Vagina (tissue), 2 donors: ENCODE results near the gene HNRNPUL2. TPM values are rescaled to one million over a fixed set of nuclear protein-coding genes. Genes with fewer than 3 reads are reported as not detected.

Experiments
- DNase-seq, 2 donors: peaks; one replicate each; pipeline ENCODE4 v3.0.0-alpha.2; 2017; ENCODE audit errors: extremely low spot score in 2 of 2
- H3K27ac ChIP-seq: fragments of 200-600 bp; sonication (generic); one replicate; pipeline ENCODE4 v1.5.1; 2019
- H3K27me3 ChIP-seq: fragments of 200-600 bp; sonication (generic); one replicate; pipeline ENCODE4 v1.5.1; 2019
- H3K36me3 ChIP-seq, 2 donors: fragments of 200-600 bp; sonication (generic); one replicate each; pipeline ENCODE4 v1.5.1; 2017 to 2019
- H3K4me1 ChIP-seq: fragments of 200-600 bp; sonication (generic); one replicate; pipeline ENCODE4 v1.5.1; 2019
- H3K4me3 ChIP-seq, 2 donors: fragments of 200-600 bp; sonication (generic); 1 replicate in 1 of 2; 2 replicates in 1 of 2; pipeline ENCODE4 v1.5.1; 2016 to 2019
- H3K9me3 ChIP-seq: fragments of 200-600 bp; sonication (generic); one replicate; pipeline ENCODE4 v1.5.1; 2019
- CTCF ChIP-seq, 3 experiments: fragments of 450-650 bp in 2 of 3; fragments of 200-600 bp in 1 of 3; sonication (generic) in 1 of 3; IDR thresholded peaks; one replicate each; pipeline ENCODE4 v1.5.1; 2017 to 2019; ENCODE audit warnings: antibody characterized with exemption in 3 of 3, mild to moderate bottlenecking in 2 of 3, moderate library complexity in 2 of 3
- POLR2A ChIP-seq, 2 donors: fragments of 450-650 bp; IDR thresholded peaks; one replicate each; pipeline ENCODE4 v1.6.1; 2017; ENCODE audit warnings: antibody characterized with exemption in 2 of 2, mild to moderate bottlenecking in 2 of 2, moderate library complexity in 2 of 2
- POLR2AphosphoS5 ChIP-seq, 2 donors: sonication (generic); formaldehyde crosslinking; IDR thresholded peaks; one replicate each; pipeline ENCODE4 v1.9.0; 2017; ENCODE audit warnings: antibody characterized with exemption in 2 of 2, mild to moderate bottlenecking in 2 of 2, low read depth in 1 of 2; ENCODE audit not compliant: insufficient read depth in 1 of 2
- intact Hi-C: fragments of 100-400 bp; cut with DNase I; formaldehyde crosslinking; loops from one replicate; pipeline ENCODE4 v1.15.1; 2023
- total RNA-seq: library from RNA; depleted of rRNA; stranded (reverse); fragments of >200 nt; gene quantifications from one replicate; pipeline ENCODE4 v1.2.3, GENCODE V29; 2016

HNRNPUL2 gene
- total RNA-seq, 1 donor from 2014 or later = 30.7 TPM

DNA sequence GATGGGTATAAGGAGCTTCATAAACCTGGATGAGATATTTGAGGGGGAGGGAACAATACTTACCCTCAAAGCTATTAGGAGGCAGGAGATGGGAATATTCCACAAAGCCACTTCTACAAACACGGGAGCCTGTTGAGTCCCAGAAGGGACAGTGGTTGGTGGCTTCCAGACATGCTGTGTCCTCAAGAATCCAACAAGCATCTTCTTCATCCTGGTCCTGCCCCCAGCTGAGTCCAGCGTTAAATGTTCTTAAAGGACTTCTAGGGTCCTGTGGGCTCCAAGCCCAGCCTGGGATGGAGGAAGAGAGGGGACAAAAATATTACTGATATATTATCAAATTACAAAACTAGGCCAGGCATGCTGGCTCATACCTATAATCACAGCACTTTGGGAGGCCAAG is 59.8 kb downstream of the HNRNPUL2 start:
- intact Hi-C loops = no loop called here
- Histone ChIP-seq H3K36me3 (peaks cover 0 to 8% of the 10 kb centered on the region in 2 donors), H3K9me3 (no peaks in the 10 kb centered on the region), H3K4me1 (peaks cover 53% of the 10 kb centered on the region), H3K4me3 (no peak overlapping the region), H3K27me3 (no peaks in the 10 kb centered on the region), H3K27ac (peak overlapping the region; percentile 80)
- TF ChIP-seq CTCF (IDR thresholded peaks at IDR 0.05) = no peak
- no peak for TF ChIP-seq POLR2AphosphoS5 (IDR thresholded peaks at IDR 0.05; ENCODE audit: insufficient read depth in 1 of 2, low read depth in 1 of 2)
- no peak for TF ChIP-seq POLR2A (IDR thresholded peaks at IDR 0.05)
- DNase-seq = no peak

DNA sequence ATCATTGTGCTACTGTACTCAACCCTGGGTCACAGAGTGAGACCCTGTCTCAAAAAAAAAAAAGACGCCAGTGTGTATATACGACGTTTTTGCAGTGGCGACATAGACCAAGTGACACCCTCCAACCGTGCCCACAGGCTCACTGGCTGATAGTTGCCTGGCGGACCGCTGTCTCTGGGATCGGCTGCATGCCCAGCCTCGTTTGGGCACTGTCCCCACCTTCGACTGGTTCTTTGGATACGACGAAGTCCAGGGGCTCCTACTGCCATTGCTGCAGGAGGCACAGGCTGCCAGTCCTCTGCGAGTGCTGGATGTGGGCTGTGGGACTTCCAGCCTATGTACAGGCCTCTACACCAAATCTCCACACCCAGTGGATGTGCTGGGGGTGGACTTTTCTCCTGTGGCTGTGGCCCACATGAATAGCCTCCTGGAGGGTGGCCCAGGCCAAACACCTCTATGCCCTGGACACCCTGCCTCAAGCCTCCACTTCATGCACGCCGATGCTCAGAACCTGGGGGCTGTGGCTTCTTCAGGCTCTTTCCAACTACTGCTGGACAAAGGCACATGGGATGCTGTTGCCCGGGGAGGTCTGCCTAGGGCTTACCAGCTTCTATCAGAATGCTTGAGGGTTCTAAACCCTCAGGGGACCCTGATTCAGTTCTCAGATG is 60.9 kb downstream of the HNRNPUL2 start:
- H3K4me1 ChIP-seq = peaks cover 49% of the 10 kb centered on the region
- peak overlapping the region; percentile 72 to 96 for H3K4me3 ChIP-seq
- no peak for TF ChIP-seq CTCF (IDR thresholded peaks at IDR 0.05)
- no peak for TF ChIP-seq POLR2AphosphoS5 (IDR thresholded peaks at IDR 0.05; ENCODE audit: insufficient read depth in 1 of 2, low read depth in 1 of 2)
- no peak for TF ChIP-seq POLR2A (IDR thresholded peaks at IDR 0.05)
- no peak for DNase-seq
- no peaks in the 10 kb centered on the region for H3K27me3 ChIP-seq
- no peaks in the 10 kb centered on the region for H3K9me3 ChIP-seq
- intact Hi-C loops = no loop called here
- peak overlapping the region; percentile 80 for H3K27ac ChIP-seq
- H3K36me3 ChIP-seq = peaks cover 0 to 12% of the 10 kb centered on the region in 2 donors

GRCh38 chr11:62665599-62666258 is 61.5 kb downstream of the HNRNPUL2 start:
- H3K36me3 ChIP-seq = peaks cover 0 to 12% of the 10 kb centered on the region in 2 donors
- peak overlapping the region; percentile 80 for H3K27ac ChIP-seq
- H3K4me3 ChIP-seq = peak overlapping the region; percentile 72 to 96
- DNase-seq = no peak
- no peaks in the 10 kb centered on the region for H3K27me3 ChIP-seq
- intact Hi-C loops = no loop called here
- H3K9me3 ChIP-seq = no peaks in the 10 kb centered on the region
- peaks cover 46% of the 10 kb centered on the region for H3K4me1 ChIP-seq
- TF ChIP-seq POLR2A (IDR thresholded peaks at IDR 0.05) (no peak), CTCF (IDR thresholded peaks at IDR 0.05) (no peak)

GRCh38 chr11:62665075-62665598 is 62.1 kb downstream of the HNRNPUL2 start, which contains the start of the genes C11orf98 and CSKMT:
C11orf98 (minus strand) TSS chr11:62665210; CDS start chr11:62665169, 41 bp downstream.
CSKMT (plus strand) TSS chr11:62665312; CDS start chr11:62665880, 568 bp downstream.
- DNase-seq = peak in 1 of 2 donors; percentile 97
- Histone ChIP-seq H3K27me3 (no peaks in the 10 kb centered on the region), H3K4me1 (peaks cover 40% of the 10 kb centered on the region), H3K27ac (peak within 1 kb of the TSS; percentile 80), H3K4me3 (peak within 1 kb of the TSS; percentile 72 to 96), H3K36me3 (peaks cover 0 to 12% of the 10 kb centered on the region in 2 donors), H3K9me3 (no peaks in the 10 kb centered on the region)
- TF ChIP-seq POLR2A (IDR thresholded peaks at IDR 0.05) (peak; percentile 50 to 95), POLR2AphosphoS5 (IDR thresholded peaks at IDR 0.05; ENCODE audit: insufficient read depth in 1 of 2, low read depth in 1 of 2) (peak; percentile 91 to 99), CTCF (IDR thresholded peaks at IDR 0.05) (no peak)
- intact Hi-C loops = no loop called here
